ENCODE results near the gene PRTFDC1. TPM values are rescaled to one million over a fixed set of nuclear protein-coding genes. Genes with fewer than 3 reads are reported as not detected.
"Not testable (repeated sequence)": the region's sequence is repeated elsewhere in the genome, so short reads cannot be mapped to it uniquely, and the experiment has no call there.

PRTFDC1 gene
- total RNA-seq, 1 donor from 2014 or later, result 1.0 TPM

DNA sequence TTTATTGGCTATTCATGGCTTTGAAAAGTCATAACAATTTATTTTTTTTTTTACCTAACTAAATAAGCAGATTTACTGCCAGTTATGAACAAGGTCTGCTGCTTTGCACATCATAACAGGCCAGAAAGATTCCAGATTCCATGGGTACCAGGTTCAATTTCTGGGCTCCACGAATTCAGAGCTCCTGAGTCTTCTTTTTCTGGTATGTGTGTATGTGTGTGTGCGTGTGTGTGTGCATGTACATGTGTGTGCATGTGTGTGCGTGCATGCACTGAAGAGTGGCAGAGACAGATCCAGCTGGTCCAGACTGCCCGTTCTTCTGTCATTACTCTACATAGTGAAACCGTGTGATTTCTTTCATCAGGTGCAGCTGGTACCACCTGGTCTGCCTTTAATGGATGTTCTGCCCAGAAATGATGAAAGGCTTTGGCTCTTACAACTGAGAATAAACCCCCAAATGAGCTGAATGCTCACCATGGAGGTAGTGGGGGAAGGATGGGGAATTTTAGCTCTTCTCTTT lies 14.6 kb upstream of the PRTFDC1 start:
- intact Hi-C loops (cut with micrococcal nuclease), result no loop called here

DNA sequence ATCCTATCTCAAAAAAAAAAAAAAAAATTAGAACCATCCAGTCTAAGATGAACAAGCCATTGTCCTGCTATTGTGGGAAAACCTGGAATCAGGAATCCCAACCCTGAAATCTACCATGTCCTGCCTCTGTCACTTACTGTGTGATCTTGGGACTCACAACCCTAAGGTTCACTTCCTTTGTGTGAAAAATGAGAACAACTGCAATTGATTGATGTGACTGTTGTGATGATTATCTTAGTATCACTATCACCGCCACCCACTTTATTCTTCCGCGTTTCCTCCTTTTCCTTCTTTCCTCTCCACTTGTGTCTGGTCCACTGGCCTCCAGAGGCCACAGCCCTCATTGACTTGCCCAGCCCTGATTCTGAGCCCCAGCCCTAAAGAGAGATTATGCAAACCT lies 12.6 kb upstream of the PRTFDC1 start:
- intact Hi-C loops (cut with micrococcal nuclease), result no loop called here

DNA sequence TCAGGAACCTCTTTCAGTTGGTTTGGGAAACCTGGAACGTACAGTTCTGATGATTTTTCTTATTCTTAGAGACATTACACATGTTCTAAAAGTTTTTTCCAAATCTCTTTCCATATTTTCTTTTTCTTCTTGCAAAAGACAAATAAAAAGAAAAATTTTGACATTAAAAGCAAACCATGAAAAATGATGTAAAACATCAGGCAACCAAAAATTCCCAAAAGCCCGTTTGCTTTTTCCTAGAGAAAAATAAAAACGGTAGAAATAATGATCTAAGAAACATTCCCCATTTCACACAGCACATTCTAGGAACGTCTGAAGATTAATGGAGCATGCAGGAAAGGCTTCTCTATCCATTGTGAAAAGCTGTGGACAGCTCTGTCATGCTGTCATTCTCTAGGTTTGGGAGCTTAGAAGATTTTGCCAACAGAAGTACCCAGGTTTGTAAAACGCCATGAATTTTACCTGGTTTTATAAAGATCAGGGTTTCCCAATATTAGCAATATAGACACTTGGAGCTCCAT lies 11.2 kb upstream of the PRTFDC1 start:
- intact Hi-C loops (cut with micrococcal nuclease), result no loop called here

DNA sequence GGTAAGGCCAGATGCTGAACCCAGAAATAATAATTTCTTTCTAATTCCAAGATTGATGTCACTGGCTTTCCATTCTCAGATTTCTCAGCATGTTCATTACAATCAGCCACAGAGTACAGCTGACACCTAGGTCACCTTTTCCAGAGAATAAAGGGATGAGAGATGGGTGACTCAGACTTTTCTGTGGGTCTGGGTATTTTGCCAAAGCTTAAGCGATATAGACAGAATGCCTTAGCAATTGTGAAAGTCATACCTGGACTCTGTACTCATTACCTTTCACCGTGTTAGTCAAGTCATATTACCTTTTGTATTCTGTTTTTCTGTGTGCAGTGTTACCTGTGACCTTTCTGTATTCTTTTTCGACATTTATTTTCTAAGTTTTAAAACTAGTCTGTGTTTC lies 10.6 kb upstream of the PRTFDC1 start:
- intact Hi-C loops (cut with micrococcal nuclease), result no loop called here

DNA sequence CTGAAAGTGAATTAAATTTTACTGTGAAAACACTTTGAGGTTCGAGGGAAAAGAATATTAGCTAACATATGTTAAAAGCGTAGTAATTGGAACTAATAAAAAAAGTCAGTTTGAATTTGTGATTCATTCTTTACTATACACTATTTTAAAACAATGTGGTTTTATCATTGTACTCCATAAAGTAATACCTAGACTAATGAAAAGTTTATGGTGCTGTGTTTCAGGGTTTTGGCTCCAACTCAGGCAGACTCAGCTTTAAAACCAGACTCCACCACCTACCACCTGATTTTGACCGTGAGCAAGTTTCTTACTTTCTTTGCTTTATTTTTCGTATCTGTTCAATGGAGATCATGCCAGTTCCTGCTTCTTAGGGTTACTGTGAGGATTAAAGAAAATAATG lies 9.2 kb upstream of the PRTFDC1 start:
- intact Hi-C loops (cut with micrococcal nuclease), result no loop called here

DNA sequence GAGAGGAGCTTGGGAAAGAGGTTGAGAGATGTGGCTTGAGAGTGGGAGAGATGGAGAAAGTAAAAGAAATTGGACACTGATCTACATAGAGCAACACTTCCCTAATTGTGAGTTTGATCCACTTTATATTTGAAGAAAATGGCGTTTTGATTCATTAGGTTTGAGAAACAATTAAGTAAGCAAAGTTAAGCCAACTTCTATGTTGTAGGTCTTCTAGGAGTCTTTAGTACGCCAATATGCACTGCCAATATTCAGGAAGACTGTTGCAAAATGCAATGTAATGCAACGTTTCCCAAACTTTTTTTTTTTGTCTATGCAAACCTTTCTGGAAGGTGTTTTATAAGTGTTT lies 7.0 kb upstream of the PRTFDC1 start:
- intact Hi-C loops (cut with micrococcal nuclease), result no loop called here

DNA sequence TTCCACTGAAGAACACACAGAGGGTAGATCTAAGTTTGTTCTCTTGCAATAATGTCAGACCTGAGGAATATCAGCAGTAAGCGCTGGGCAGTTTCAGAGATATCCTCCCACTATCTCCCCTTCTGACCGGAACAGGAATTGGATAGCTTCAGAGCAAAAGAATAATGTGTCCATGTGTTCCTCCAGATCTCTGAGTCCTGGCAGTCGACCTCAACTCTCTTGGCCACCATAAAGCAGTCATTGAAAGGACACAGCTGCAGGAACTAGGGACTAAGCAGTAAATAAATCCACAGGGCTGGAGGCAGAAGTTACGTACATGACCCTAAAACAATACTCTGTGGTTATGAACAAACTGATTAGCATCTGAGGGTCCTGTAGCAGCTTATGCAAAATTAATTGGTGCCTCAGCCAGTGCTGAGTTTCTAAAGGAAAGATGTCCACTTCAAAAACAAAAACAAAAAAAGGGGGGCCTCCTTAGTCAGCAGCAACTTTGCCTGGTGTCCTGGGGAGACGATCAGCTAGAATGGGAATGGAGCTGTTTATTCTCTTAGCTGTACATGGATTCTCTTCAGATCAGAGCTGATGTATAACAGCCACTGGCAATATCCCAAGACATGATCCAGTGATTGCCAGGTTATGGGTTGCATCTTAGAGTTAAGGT lies 6.4 kb upstream of the PRTFDC1 start:
- intact Hi-C loops (cut with micrococcal nuclease), result no loop called here

DNA sequence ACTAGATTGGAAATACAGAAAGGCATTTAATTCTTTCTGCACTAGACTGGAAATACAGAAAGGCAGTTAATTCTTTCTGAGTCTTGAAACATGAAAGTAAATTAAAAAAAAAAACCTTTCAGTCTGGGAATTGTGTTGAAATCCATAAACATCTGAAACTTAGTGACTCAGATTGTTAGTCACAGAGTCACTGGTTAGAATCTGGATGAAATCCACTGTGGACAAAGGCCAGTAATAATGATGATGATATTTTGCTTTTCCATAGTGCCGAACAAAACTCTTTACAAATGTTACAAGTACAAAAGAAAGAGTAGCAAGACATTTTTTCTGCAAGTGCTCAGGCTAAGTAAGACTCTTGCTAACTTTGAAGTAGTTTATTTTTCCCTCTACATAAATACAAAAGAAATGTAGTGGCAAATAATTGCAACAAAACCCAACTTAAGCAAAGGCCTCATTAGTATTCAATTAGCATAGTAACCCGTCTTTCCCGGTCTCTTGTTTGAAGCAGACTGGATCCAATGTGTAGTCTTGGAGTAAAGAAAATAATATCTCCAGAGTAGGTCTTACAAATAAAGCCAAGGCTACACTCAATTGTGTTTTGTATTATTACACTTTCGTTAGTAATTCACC lies 5.8 kb upstream of the PRTFDC1 start:
- intact Hi-C loops (cut with micrococcal nuclease), result no loop called here

DNA sequence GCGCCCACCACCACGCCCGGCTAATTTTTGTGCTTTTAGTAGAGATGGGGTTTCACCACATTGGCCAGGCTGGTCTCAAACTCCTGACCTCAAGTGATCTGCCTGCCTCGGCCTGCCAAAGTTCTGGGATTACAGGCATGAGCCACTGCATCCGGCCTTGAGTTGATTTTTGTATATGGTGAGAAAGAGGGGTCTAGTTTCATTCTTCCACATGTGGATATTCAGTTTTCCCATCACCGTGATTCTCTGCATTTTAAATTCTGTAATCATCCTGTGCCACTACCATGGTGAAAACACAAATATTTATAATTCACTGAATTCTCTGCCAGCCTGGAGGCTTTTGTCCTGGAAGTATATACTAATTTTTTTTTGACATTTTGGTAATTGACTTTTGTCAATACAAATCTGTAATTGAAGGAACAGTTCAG lies 5.2 kb upstream of the PRTFDC1 start:
- intact Hi-C loops (cut with micrococcal nuclease), result not testable (repeated sequence)

DNA sequence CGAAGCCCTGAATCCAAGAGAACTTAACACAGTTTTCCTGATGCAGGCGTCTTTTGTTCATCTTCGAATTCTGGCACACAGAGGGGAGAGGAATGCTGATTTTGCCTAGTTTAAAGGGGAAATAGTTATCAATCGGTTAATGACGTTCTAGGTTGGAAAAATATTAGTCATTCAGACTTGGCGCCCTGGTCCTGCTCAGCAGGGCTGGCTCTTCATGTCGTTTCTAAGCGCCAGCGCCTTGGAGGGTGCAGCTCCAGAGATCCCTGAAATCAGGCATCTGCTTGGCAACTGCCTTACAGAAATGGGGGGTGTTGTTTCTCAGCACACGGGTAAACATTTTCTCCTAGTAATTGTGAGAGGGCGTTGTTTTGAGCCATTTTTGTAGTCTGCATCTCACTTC lies 1.3 kb upstream of the PRTFDC1 start:
- intact Hi-C loops (cut with micrococcal nuclease), result loop anchor here (1.0 to 5.0 kb wide), 2 partner anchors 131 to 229 kb away; no protein-coding TSS in a partner anchor

DNA sequence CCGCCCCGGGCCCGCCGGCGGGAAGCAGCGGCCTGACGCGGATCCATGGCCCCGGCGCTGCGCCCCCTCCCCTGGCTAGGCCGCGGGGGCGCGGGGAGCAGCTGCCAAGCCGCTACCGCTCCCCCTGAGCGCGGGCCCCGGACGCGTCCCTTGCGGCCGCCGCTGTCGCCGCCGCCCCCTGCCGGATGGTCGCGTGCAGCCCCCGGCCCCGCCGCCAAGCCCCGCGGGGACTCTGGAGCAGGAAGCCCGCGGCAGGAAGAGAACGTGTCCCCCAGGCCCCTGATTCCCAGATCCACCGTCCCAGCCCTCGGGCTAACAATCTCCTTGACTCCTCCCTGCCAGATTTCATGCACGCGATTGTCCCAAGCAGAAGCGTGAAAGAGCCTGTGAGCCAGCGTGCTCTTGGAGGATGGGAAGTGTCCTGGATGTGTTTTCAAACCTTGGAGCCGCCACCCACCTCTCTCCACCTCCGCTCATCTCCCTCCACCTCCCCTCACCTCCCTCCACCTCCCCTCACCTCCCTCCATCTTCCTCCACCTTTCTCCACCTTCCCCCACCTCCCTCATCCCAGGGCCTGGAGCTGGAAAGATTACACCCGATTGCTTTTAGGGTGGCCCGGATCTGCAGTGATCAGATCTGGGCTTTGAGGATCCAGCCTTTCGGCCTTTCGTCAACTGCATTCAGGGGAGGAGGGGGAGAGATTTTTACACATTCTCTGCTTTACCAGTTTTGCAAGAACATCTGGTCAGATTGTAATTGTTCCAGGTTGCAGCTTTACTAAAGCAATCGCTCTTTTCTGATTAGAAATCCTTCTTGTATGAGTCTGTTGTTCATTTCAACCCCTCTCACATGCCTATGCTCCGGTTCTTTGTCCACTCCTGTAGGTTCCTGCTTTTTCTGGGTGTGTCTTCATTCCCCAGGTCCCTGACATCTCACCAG lies 570 bp upstream of the PRTFDC1 start:
- intact Hi-C loops (cut with micrococcal nuclease), result loop anchor here (1.0 to 5.0 kb wide), 4 partner anchors 64 to 310 kb away; no protein-coding TSS in a partner anchor

DNA sequence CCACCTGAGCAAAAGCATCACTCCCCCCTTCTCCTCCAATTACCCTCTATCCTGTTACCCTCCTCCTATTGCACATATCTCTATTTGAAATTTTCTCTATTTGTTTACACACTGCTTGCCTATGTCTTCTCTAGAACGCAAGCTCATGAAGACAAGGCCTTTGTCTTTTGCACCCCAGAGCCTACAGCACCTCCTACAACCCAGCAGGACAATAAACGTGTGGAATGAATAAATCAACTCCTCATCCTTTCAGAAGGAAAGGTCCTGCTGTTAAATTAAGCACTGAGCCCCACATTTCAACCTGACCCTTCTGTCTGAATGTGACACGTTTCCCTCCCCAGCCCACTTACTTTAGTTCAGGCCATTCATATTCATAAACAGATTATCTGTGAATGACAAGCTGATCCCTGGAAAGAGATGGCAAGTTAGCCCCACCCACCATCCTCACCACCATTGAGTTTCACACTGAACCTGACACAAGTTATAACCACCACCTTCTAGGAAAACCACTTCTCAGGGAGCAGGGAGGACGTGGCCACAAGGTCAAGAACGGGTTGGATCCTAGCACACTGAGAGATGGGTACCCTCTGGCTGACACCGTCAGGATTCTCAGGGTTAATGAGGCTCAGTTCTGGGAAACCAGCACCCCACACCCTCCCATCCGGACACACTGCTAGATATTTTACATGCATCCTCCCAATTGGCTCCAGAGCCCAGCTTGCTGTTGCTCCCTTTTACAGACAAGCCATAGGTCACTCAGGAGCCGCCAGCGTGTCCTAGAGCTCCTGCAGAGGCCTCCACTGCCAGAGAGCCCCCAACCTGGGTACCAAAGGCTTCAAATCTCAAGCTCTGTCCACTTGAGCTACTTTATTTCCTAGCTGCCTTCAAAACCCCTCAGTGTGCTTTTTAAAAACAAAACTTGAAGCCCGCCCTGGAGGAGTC lies 934 bp downstream of the PRTFDC1 start:
- intact Hi-C loops (cut with micrococcal nuclease), result loop anchor here (1.0 to 5.0 kb wide), 3 partner anchors 66 to 308 kb away; no protein-coding TSS in a partner anchor

DNA sequence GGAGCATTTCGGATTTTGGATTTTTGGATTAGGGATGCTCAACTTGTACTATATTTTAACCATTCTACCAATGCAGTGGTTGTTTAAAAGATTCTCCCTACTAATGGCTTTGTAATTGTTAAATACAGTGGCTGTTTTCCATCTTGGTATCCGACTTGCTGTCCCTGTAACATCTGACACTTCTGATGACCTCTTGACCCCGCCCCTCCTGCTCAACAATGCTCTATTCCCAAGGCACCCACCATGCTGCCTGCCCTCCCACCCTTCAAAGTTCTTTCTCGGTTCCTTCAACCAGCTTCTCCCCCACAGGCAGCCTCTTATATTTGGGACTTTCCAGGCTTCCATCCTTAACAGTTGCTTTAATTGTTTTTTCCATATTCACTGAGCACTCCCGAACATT lies 2.0 kb downstream of the PRTFDC1 start:
- intact Hi-C loops (cut with micrococcal nuclease), result loop anchor here (5.0 kb wide), 1 partner anchor 128 kb away; no protein-coding TSS in a partner anchor

DNA sequence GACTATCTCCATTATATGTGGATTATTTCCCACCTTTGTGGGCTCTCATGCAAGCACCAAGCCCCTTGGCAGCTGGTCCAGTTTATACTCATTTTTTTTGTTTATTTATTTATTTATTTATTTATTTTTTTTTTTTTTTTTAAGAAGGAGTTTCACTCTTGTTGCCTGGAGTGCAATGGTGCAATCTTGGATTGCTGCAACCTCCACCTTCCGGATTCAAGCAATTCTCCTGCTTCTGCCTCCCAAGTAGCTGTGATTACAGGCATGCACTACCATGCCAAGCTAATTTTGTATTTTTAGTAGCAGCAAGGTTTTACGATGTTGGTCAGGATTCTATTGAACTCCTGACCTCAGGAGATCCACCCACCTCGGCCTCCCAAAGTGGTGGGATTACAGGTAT lies 2.8 kb downstream of the PRTFDC1 start:
- intact Hi-C loops (cut with micrococcal nuclease), result loop anchor here (5.0 kb wide), 1 partner anchor 127 kb away; no protein-coding TSS in a partner anchor

DNA sequence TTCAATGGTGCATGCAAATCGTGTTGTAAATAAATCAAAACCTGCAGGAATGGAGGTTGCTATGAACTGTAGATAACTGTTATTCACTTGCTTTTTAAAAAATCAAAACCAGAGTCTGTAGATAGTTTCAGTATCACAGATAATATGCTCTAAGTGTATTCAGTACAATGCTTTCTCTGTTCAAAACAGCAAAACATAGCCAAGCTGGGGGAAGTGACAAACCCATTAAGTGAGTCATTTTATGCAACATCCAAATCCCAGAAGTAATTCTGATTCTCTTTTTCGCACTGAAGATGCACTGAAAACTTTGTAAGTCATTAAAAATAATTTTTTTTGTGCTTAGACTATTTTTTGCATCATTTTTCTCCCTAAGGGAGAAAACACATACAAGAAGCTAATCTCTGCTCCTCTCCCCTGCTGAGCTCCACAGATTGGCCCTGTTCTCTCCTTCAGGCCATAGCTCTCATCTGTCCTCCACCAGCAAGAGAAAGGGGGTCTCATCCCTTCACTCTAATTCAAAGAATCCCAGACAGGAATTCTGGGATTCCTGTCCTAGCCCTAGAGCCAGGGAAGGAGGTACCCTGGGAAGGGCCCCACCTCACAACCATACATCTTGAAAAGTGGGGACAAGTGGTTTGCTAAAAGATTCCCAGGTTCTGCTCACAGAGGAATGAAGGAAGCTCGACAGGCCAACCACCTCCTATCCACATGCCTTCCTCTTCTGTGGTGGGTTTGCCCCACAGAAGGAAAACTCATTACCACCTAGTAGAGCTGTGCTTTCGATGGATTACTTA lies 4.9 kb downstream of the PRTFDC1 start:
- intact Hi-C loops (cut with micrococcal nuclease), result no loop called here

DNA sequence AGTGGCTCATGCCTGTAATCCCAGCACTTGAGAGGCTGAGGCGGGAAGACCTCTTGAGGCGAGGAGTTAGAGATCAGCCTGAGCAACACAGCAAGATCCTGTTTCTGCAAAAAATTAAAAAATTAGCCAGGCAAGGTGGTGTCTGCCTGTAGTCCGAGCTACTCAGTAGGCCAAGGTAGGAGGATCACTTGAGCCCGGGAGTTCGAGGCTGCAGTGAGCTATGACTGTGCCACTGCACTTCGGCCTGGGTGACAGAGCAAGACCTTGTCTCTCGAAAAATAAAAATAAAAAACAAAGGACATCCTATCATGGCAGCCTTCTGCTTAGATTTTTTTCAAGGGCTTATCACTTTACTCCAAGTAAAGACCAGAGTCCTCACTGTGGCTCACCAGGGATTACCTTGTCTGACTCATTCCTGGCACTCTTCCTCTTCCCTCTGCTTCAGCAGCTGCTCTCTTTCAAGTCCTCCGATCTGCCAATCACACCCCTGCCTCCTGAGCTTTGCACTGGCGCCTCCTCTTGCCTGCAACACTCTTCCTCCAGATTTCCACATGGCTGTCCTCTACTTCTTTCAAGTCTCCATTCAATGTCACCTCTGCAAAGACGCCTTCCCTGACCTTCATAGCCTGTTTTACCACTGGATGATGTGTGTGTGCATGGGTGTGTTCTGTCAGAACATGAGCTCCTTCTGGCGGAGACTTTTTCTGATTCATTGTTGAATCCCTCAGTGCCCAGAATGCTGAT lies 7.7 kb downstream of the PRTFDC1 start:
- intact Hi-C loops (cut with micrococcal nuclease), result no loop called here

DNA sequence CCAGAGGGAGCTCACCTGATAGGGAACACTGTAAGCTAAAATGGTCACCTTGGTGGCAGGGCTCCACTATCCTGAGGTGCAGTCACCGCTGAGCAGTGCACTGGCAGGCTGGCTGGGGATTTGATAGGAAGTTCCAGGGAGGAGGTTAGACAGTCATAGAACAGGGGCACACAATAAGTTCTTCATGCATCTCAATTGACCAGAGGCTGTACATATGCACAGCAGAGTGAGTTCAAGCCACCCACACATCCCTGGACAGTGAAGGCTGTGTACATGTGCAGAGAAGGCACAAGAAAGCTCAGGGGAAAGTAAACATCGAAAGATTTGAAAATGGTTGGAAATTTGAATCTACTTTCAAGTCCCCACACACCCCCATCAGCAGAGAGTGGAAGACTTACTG lies 13.9 kb downstream of the PRTFDC1 start:
- intact Hi-C loops (cut with micrococcal nuclease), result no loop called here

DNA sequence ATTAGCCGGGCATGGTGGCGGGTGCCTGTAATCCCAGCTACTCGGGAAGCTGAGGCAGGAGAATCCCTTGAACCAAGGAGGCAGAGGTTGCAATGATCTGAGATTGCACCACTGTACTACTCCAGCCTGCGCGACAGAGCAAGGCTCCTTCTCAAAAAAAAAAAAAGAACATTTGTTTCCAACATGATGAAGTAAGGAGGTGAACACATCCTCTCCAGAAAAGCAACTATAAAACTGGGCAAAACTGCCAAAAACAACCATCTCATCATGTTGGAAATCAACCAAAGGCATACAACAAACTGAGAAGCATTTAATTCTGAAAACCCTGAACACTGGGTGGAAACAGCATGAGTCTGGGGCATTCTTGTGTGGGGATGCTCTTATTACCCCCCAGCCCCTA lies 14.3 kb downstream of the PRTFDC1 start:
- intact Hi-C loops (cut with micrococcal nuclease), result no loop called here

Measured in T-helper 1 cell treated with Interleukin-12 subunit alpha and Interleukin-12 subunit beta and Interleukin-4 antibody, amounts not matched to agents 30 ng/mL and 1 ng/mL, for 36 hours (primary cell).